Subcutaneous abdominal adipose tissue (tissue), 5 donors: ENCODE results near the gene AGGF1.
"Not testable (repeated sequence)": the region's sequence is repeated elsewhere in the genome, so short reads cannot be mapped to it uniquely, and the experiment has no call there.

Experiments
- H3K27ac ChIP-seq: one replicate; pipeline ENCODE4 v1.7.0; 2013; ENCODE audit warnings: low read depth, mild to moderate bottlenecking, inconsistent platforms, low read length, moderate library complexity
- H3K27me3 ChIP-seq, 5 donors: one replicate each; pipeline ENCODE4 v1.7.0; 2013; ENCODE audit warnings: low read length in 5 of 5, inconsistent platforms in 1 of 5; ENCODE audit not compliant: control insufficient read depth in 5 of 5, insufficient read depth in 4 of 5
- H3K36me3 ChIP-seq, 5 donors: one replicate each; pipeline ENCODE4 v1.7.0; 2013; ENCODE audit warnings: low read length in 5 of 5; ENCODE audit not compliant: control insufficient read depth in 5 of 5, insufficient read depth in 5 of 5
- H3K4me1 ChIP-seq, 5 donors: one replicate each; pipeline ENCODE4 v1.7.0; 2013; ENCODE audit warnings: low read length in 5 of 5, mild to moderate bottlenecking in 3 of 5, moderate library complexity in 1 of 5; ENCODE audit not compliant: control insufficient read depth in 5 of 5, insufficient read depth in 5 of 5
- H3K4me3 ChIP-seq, 5 donors: one replicate each; pipeline ENCODE4 v1.7.0; 2013; ENCODE audit warnings: low read length in 5 of 5, low read depth in 1 of 5
- H3K9ac ChIP-seq, 5 donors: one replicate each; pipeline ENCODE4 v1.7.0; 2013; ENCODE audit warnings: low read length in 5 of 5, mild to moderate bottlenecking in 4 of 5, moderate library complexity in 3 of 5
- H3K9me3 ChIP-seq, 5 donors: one replicate each; pipeline ENCODE4 v1.7.0; 2013; ENCODE audit warnings: low read length in 5 of 5; ENCODE audit not compliant: control insufficient read depth in 5 of 5
- donor health status: healthy.
- donor health status: healthy.
- donor health status: healthy.
- donor health status: healthy.
- donor health status: healthy.

Gene AGGF1

GRCh38 chr5:77107035-77107434 lies 76.8 kb downstream of the AGGF1 start:
- H3K4me3 ChIP-seq, H3K36me3 ChIP-seq, H3K9me3 ChIP-seq, H3K27me3 ChIP-seq, H3K27ac ChIP-seq, H3K9ac ChIP-seq: not testable (repeated sequence)
- H3K4me1 ChIP-seq, result peaks cover 0 to 14% (median 0%) of the 10 kb centered on the region in 5 donors
